HepG2 (cell line): ENCODE measurements around the gene CSNK2B. TPM values are rescaled to one million over a fixed set of nuclear protein-coding genes. Genes with fewer than 3 reads are reported as not detected.
A peak's percentile ranks its signal among the peaks of the same experiment; 100 is the strongest.

ENCODE experiments used
- AKAP8 ChIP-seq: sonication (generic); formaldehyde crosslinking; IDR thresholded peaks from 2 replicates; pipeline ENCODE4 v1.5.1; 2020; ENCODE audit warnings: mild to moderate bottlenecking, missing genetic modification reagents
- CEBPB ChIP-seq: IDR thresholded peaks from 2 replicates; pipeline ENCODE4 v1.6.1; 2011; ENCODE audit warnings: low read depth, low read length, improper control_type of control experiment, borderline replicate concordance
- HMG20B ChIP-seq: conservative IDR thresholded peaks from 2 replicates; pipeline ENCODE4 v1.6.1; 2016; ENCODE audit warnings: missing genetic modification reagents, missing compliant biosample characterization
- HMGXB4 ChIP-seq, 2 experiments: sonication (generic) in 1 of 2; formaldehyde crosslinking in 1 of 2; IDR thresholded peaks; 2 replicates each; pipeline versions ENCODE4 v1.4.0 to v1.6.1; 2018 to 2020; ENCODE audit warnings: missing genetic modification reagents in 2 of 2, borderline replicate concordance in 1 of 2, low read depth in 1 of 2, mild to moderate bottlenecking in 1 of 2, missing biosample characterization in 1 of 2
- KIAA2018 ChIP-seq: sonication (generic); formaldehyde crosslinking; IDR thresholded peaks from 2 replicates; pipeline ENCODE4 v1.5.0; 2020; ENCODE audit warnings: mild to moderate bottlenecking, missing genetic modification reagents, borderline replicate concordance
- MTERF4 ChIP-seq: sonication (generic); formaldehyde crosslinking; IDR thresholded peaks from 2 replicates; pipeline ENCODE4 v1.8.0; 2023; ENCODE audit warnings: mild to moderate bottlenecking, missing genetic modification reagents
- SATB2 ChIP-seq: sonication (generic); formaldehyde crosslinking; IDR thresholded peaks from 2 replicates; pipeline ENCODE4 v1.5.0; 2020; ENCODE audit warnings: missing genetic modification reagents
- TEF ChIP-seq: sonication (generic); formaldehyde crosslinking; IDR thresholded peaks from 2 replicates; pipeline ENCODE4 v1.5.0; 2020; ENCODE audit warnings: missing genetic modification reagents
- TFAP4 ChIP-seq: sonication (generic); IDR thresholded peaks from 2 replicates; pipeline ENCODE4 v1.6.1; 2016; ENCODE audit warnings: low read depth, borderline replicate concordance
- ZNF674 ChIP-seq: sonication (generic); formaldehyde crosslinking; IDR thresholded peaks from 2 replicates; pipeline ENCODE4 v1.5.0; 2020; ENCODE audit warnings: low read depth, mild to moderate bottlenecking, missing genetic modification reagents
- ZSCAN20 ChIP-seq: sonication (generic); formaldehyde crosslinking; IDR thresholded peaks from 2 replicates; pipeline ENCODE4 v1.4.0; 2020; ENCODE audit warnings: missing genetic modification reagents, mild to moderate bottlenecking, borderline replicate concordance
- polyA plus RNA-seq, 8 experiments: library from polyadenylated mRNA; depleted of rRNA in 3 of 8; stranded (reverse) in 7 of 8; unstranded in 1 of 8; fragments of >200 nt; fragmentation: Illumina TruSeq in 4 of 8; extraction: Trizol in 4 of 8; gene quantifications; 2 replicates each; pipeline versions ENCODE4 v1.2.1 to v1.2.3, GENCODE V29; 2011 to 2016; ENCODE audit warnings: low read depth in 4 of 8, missing spikeins in 1 of 8, mixed read lengths in 1 of 8; ENCODE audit not compliant: insufficient read depth in 1 of 8
- total RNA-seq, 5 experiments: library from RNA; depleted of rRNA; stranded (reverse); fragments of >200 nt; fragmentation: Illumina TruSeq; extraction: Trizol; gene quantifications; 2 replicates each; pipeline ENCODE4 v1.2.3, GENCODE V29; 2016; ENCODE audit warnings: low read depth in 1 of 5

The CSNK2B gene
- total and polyA plus RNA-seq, 2 of the 13 experiments (the other 11 are each of a cell fraction or from before 2014, with no cell fraction given): 111 to 296 TPM

- TF ChIP-seq HMGXB4 (CRISPR knock-in tag; IDR thresholded peaks at IDR 0.05; ENCODE audit: borderline replicate concordance in 1 of 2, low read depth in 1 of 2): peak; percentile 64 to 86; a peak in 2 of 4 replicates
- 0 out of 2 replicates have a peak, but pooled peaks have one; percentile 25 for TF ChIP-seq MTERF4 (CRISPR knock-in tag)
- peak; percentile 82 for TF ChIP-seq ZSCAN20 (CRISPR knock-in tag)
- peak; percentile 80; the same call in 1 of the 2 replicates for TF ChIP-seq TEF
- peak; percentile 87; the same call in 1 of the 2 replicates for TF ChIP-seq SATB2 (CRISPR knock-in tag)
- peak; percentile 70; the same call in 1 of the 2 replicates for TF ChIP-seq HMG20B (CRISPR knock-in tag)
- TF ChIP-seq ZNF674: 0 out of 2 replicates have a peak, but pooled peaks have one; percentile 41
- no peak for TF ChIP-seq KIAA2018 (CRISPR knock-in tag)
- TF ChIP-seq CEBPB: peak; percentile 21; the same call in 1 of the 2 replicates
- 0 out of 2 replicates have a peak, but pooled peaks have one; percentile 74 for TF ChIP-seq AKAP8 (CRISPR knock-in tag)
- TF ChIP-seq TFAP4: peak; percentile 90; the same call in 1 of the 2 replicates
Measured at GRCh38 chr6:31655349-31656237, 10.3 kb upstream of the CSNK2B start, which contains the start of gene APOM (continued).
